ENCODE results near the gene BSN. TPM values are rescaled to one million over a fixed set of nuclear protein-coding genes. Genes with fewer than 3 reads are reported as not detected.

Gene BSN
- polyA plus RNA-seq, 2 donors, result 0.01 to 0.08 TPM

DNA sequence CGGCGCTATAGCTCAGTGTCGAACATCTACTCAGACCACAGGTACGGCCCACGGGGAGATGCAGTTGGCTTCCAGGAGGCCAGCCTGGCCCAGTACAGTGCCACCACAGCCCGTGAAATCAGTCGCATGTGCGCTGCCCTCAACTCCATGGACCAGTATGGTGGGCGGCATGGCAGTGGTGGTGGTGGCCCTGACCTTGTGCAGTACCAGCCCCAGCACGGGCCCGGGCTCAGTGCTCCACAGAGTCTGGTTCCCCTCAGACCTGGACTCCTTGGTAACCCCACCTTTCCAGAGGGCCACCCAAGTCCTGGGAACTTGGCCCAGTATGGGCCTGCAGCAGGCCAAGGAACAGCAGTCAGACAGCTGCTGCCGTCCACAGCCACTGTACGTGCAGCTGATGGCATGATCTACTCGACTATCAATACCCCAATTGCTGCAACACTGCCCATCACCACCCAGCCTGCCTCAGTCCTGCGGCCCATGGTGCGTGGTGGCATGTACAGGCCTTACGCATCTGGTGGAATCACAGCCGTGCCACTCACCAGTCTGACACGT lies 101.5 kb downstream of the BSN start:
- Histone ChIP-seq H3K27ac (ENCODE audit: low read depth in 2 of 2, low read length in 1 of 2) (no peak overlapping the region), H3K9me3 (ENCODE audit: control insufficient read depth in 2 of 2, insufficient read depth in 1 of 2, low read depth in 1 of 2, low read length in 1 of 2) (no peaks in the 10 kb centered on the region), H3K36me3 (ENCODE audit: control insufficient read depth in 2 of 2, insufficient read depth in 2 of 2, low read length in 1 of 2) (no peaks in the 10 kb centered on the region), H3K4me3 (ENCODE audit: low read depth in 1 of 2, low read length in 2 of 2) (no peak overlapping the region), H3K4me1 (ENCODE audit: control insufficient read depth in 2 of 2, insufficient read depth in 2 of 2, low read length in 1 of 2) (peaks cover 0 to 2% of the 10 kb centered on the region in 2 donors), H3K27me3 (ENCODE audit: control insufficient read depth in 1 of 2, insufficient read depth in 2 of 2, low read length in 2 of 2) (no peaks in the 10 kb centered on the region)
- WGBS, 2 donors, result 95 to 96% methylated on average over 19 of the region's 19 CpGs

DNA sequence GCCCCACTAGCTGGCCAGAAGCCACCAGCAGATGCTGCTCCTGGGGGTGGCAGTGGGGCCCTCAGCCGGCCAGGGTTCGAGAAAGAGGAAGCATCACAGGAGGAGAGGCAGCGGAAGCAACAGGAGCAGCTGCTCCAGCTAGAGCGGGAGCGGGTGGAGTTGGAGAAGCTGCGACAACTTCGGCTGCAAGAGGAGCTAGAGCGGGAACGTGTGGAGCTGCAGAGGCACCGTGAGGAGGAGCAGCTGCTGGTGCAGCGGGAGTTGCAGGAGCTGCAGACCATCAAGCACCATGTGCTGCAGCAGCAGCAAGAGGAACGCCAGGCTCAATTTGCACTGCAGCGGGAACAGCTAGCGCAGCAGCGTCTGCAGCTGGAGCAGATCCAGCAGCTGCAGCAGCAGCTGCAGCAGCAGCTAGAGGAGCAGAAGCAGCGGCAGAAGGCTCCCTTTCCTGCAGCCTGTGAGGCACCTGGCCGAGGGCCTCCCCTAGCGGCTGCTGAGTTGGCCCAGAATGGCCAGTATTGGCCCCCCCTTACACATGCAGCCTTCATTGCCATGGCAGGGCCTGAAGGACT lies 102.3 kb downstream of the BSN start:
- Histone ChIP-seq H3K9me3 (ENCODE audit: control insufficient read depth in 2 of 2, insufficient read depth in 1 of 2, low read depth in 1 of 2, low read length in 1 of 2) (no peaks in the 10 kb centered on the region), H3K27ac (ENCODE audit: low read depth in 2 of 2, low read length in 1 of 2) (no peak overlapping the region), H3K36me3 (ENCODE audit: control insufficient read depth in 2 of 2, insufficient read depth in 2 of 2, low read length in 1 of 2) (no peaks in the 10 kb centered on the region), H3K27me3 (ENCODE audit: control insufficient read depth in 1 of 2, insufficient read depth in 2 of 2, low read length in 2 of 2) (no peaks in the 10 kb centered on the region), H3K4me3 (ENCODE audit: low read depth in 1 of 2, low read length in 2 of 2) (no peak overlapping the region), H3K4me1 (ENCODE audit: control insufficient read depth in 2 of 2, insufficient read depth in 2 of 2, low read length in 1 of 2) (peaks cover 0 to 2% of the 10 kb centered on the region in 2 donors)
- 63 to 68% methylated on average over 18 of the region's 18 CpGs for WGBS, 2 donors

DNA sequence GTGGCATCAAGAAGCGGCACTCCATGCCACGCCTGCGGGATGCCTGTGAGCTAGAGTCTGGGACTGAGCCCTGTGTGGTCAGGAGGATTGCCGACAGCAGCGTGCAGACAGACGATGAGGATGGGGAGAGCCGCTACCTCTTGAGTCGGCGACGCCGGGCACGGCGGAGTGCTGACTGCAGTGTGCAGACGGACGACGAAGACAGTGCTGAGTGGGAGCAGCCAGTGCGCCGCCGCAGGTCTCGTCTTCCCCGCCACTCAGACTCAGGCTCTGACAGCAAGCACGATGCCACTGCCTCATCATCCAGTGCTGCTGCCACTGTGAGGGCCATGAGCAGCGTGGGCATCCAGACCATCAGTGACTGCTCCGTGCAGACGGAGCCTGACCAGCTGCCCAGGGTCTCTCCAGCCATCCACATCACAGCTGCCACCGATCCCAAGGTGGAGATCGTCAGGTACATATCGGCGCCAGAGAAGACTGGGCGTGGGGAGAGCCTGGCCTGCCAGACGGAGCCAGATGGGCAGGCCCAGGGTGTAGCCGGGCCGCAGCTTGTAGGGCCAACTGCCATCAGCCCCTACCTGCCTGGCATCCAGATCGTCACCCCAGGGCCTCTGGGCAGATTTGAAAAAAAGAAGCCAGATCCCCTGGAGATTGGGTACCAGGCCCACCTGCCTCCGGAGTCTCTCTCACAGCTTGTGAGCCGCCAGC lies 103.1 kb downstream of the BSN start:
- WGBS, 2 donors, result 82 to 91% methylated on average over 36 of the region's 36 CpGs

DNA sequence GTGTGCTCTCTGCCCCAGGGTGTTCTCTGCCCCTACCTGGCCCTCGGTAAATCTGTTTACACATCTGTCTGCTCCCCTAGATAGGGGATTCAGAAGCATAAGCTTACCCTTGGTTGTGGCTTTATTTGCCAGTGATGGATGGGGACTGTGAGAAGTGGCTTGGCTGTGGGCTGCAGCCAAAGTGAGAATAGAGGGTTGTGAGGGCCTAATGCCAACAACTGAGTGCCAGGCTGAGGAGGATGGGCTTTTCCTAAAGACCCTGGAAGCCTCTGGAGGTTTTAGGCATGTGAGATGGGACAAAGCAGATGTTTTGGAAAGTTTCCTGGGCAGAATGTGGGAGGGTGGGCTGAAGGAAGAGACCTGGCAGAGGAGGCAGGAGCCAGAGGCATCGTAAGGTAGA lies 104.4 kb downstream of the BSN start:
- no peaks in the 10 kb centered on the region for H3K9me3 ChIP-seq (ENCODE audit: control insufficient read depth in 2 of 2, insufficient read depth in 1 of 2, low read depth in 1 of 2, low read length in 1 of 2)
- no peak overlapping the region for H3K27ac ChIP-seq (ENCODE audit: low read depth in 2 of 2, low read length in 1 of 2)
- H3K27me3 ChIP-seq (ENCODE audit: control insufficient read depth in 1 of 2, insufficient read depth in 2 of 2, low read length in 2 of 2), result no peaks in the 10 kb centered on the region
- H3K4me3 ChIP-seq (ENCODE audit: low read depth in 1 of 2, low read length in 2 of 2), result no peak overlapping the region
- peaks cover 0 to 2% of the 10 kb centered on the region in 2 donors for H3K4me1 ChIP-seq (ENCODE audit: control insufficient read depth in 2 of 2, insufficient read depth in 2 of 2, low read length in 1 of 2)
- no peaks in the 10 kb centered on the region for H3K36me3 ChIP-seq (ENCODE audit: control insufficient read depth in 2 of 2, insufficient read depth in 2 of 2, low read length in 1 of 2)
- 53 to 61% methylated on average over 2 of the region's 2 CpGs for WGBS, 2 donors

More for the DNA sequence above, 103.1 kb downstream of the BSN start:
- H3K9me3 ChIP-seq (ENCODE audit: control insufficient read depth in 2 of 2, insufficient read depth in 1 of 2, low read depth in 1 of 2, low read length in 1 of 2), result no peaks in the 10 kb centered on the region
- H3K4me1 ChIP-seq (ENCODE audit: control insufficient read depth in 2 of 2, insufficient read depth in 2 of 2, low read length in 1 of 2), result peaks cover 0 to 2% of the 10 kb centered on the region in 2 donors
- no peaks in the 10 kb centered on the region for H3K27me3 ChIP-seq (ENCODE audit: control insufficient read depth in 1 of 2, insufficient read depth in 2 of 2, low read length in 2 of 2)
- H3K36me3 ChIP-seq (ENCODE audit: control insufficient read depth in 2 of 2, insufficient read depth in 2 of 2, low read length in 1 of 2), result no peaks in the 10 kb centered on the region
- H3K4me3 ChIP-seq (ENCODE audit: low read depth in 1 of 2, low read length in 2 of 2), result no peak overlapping the region
- H3K27ac ChIP-seq (ENCODE audit: low read depth in 2 of 2, low read length in 1 of 2), result no peak overlapping the region

DNA sequence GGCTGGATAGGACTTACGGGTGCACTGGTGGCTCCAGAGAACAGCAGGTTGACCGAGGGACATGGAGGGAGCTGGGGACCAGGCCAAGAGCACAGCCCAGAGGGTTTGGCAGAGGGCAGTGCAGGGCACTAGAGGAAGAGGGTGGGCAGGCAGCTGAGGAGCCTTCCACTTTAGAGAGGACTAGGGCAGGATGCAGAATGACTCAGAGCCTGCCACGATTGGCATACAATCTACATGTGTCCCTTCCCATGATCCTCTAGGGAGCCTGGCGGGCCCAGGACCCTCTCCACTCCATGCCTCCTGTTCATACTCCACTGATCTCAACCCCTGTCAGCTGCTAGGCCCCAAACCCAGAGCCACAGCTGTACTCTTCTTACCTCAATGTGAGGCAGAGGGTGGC lies 105.5 kb downstream of the BSN start:
- Histone ChIP-seq H3K4me1 (ENCODE audit: control insufficient read depth in 2 of 2, insufficient read depth in 2 of 2, low read length in 1 of 2) (peaks cover 0 to 2% of the 10 kb centered on the region in 2 donors), H3K36me3 (ENCODE audit: control insufficient read depth in 2 of 2, insufficient read depth in 2 of 2, low read length in 1 of 2) (no peaks in the 10 kb centered on the region), H3K27me3 (ENCODE audit: control insufficient read depth in 1 of 2, insufficient read depth in 2 of 2, low read length in 2 of 2) (no peaks in the 10 kb centered on the region), H3K27ac (ENCODE audit: low read depth in 2 of 2, low read length in 1 of 2) (no peak overlapping the region), H3K4me3 (ENCODE audit: low read depth in 1 of 2, low read length in 2 of 2) (no peak overlapping the region), H3K9me3 (ENCODE audit: control insufficient read depth in 2 of 2, insufficient read depth in 1 of 2, low read depth in 1 of 2, low read length in 1 of 2) (no peaks in the 10 kb centered on the region)
- 53 to 79% methylated on average over 4 of the region's 4 CpGs for WGBS, 2 donors

DNA sequence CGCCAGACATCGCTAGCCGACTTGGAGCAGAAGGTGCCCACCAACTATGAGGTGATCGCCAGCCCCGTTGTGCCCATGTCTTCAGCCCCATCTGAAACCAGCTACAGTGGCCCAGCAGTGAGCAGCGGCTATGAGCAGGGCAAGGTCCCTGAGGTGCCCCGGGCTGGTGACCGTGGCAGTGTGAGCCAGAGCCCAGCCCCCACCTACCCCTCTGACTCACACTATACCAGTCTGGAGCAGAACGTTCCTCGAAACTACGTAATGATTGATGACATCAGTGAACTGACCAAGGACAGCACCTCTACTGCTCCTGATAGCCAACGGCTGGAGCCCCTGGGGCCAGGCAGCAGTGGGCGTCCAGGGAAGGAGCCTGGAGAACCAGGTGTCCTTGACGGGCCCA lies 107.0 kb downstream of the BSN start:
- Histone ChIP-seq H3K4me1 (ENCODE audit: control insufficient read depth in 2 of 2, insufficient read depth in 2 of 2, low read length in 1 of 2) (peaks cover 0 to 3% of the 10 kb centered on the region in 2 donors), H3K9me3 (ENCODE audit: control insufficient read depth in 2 of 2, insufficient read depth in 1 of 2, low read depth in 1 of 2, low read length in 1 of 2) (no peaks in the 10 kb centered on the region), H3K36me3 (ENCODE audit: control insufficient read depth in 2 of 2, insufficient read depth in 2 of 2, low read length in 1 of 2) (no peaks in the 10 kb centered on the region), H3K27ac (ENCODE audit: low read depth in 2 of 2, low read length in 1 of 2) (no peak overlapping the region), H3K4me3 (ENCODE audit: low read depth in 1 of 2, low read length in 2 of 2) (no peak overlapping the region), H3K27me3 (ENCODE audit: control insufficient read depth in 1 of 2, insufficient read depth in 2 of 2, low read length in 2 of 2) (no peaks in the 10 kb centered on the region)
- 82 to 84% methylated on average over 12 to 14 of the region's 14 CpGs for WGBS, 2 donors

DNA sequence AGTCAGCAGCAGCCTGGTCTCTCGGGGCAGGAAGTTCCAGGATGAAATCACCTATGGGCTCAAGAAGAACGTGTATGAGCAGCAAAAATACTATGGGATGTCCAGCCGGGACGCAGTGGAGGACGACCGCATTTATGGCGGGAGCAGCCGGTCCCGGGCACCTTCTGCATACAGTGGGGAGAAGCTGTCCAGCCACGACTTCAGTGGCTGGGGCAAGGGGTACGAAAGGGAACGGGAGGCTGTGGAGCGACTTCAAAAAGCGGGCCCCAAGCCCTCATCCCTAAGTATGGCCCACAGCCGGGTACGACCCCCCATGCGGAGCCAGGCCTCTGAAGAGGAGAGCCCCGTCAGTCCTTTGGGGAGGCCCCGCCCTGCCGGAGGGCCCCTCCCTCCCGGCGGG lies 107.7 kb downstream of the BSN start:
- Histone ChIP-seq H3K4me1 (ENCODE audit: control insufficient read depth in 2 of 2, insufficient read depth in 2 of 2, low read length in 1 of 2) (peaks cover 0 to 3% of the 10 kb centered on the region in 2 donors), H3K27ac (ENCODE audit: low read depth in 2 of 2, low read length in 1 of 2) (no peak overlapping the region), H3K4me3 (ENCODE audit: low read depth in 1 of 2, low read length in 2 of 2) (no peak overlapping the region), H3K36me3 (ENCODE audit: control insufficient read depth in 2 of 2, insufficient read depth in 2 of 2, low read length in 1 of 2) (no peaks in the 10 kb centered on the region), H3K9me3 (ENCODE audit: control insufficient read depth in 2 of 2, insufficient read depth in 1 of 2, low read depth in 1 of 2, low read length in 1 of 2) (no peaks in the 10 kb centered on the region), H3K27me3 (ENCODE audit: control insufficient read depth in 1 of 2, insufficient read depth in 2 of 2, low read length in 2 of 2) (no peaks in the 10 kb centered on the region)
- WGBS, 2 donors, result 89 to 91% methylated on average over 22 of the region's 22 CpGs

DNA sequence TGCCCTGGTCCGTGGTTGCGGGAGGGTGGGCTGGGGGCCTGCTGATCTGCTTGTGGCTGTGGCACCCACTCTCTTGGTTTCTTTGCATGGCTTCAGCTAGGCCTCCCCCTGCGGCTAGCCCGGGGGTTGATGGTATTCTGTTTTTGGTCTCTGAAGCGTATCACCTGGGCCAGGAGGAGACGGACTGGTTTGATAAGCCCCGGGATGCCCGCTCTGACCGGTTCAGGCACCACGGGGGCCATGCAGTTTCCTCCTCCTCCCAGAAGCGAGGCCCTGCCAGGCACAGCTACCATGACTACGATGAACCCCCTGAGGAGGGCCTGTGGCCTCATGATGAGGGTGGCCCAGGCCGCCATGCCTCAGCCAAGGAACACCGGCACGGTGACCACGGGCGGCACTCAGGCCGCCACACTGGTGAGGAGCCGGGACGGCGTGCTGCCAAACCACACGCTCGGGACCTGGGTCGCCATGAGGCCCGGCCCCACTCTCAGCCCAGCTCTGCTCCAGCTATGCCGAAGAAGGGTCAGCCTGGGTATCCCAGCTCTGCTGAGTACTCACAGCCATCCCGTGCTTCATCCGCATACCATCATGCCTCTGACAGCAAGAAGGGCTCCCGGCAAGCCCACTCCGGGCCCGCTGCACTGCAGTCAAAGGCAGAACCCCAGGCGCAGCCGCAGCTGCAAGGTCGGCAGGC lies 108.6 kb downstream of the BSN start:
- Histone ChIP-seq H3K4me1 (ENCODE audit: control insufficient read depth in 2 of 2, insufficient read depth in 2 of 2, low read length in 1 of 2) (peaks cover 0 to 3% of the 10 kb centered on the region in 2 donors), H3K27me3 (ENCODE audit: control insufficient read depth in 1 of 2, insufficient read depth in 2 of 2, low read length in 2 of 2) (no peaks in the 10 kb centered on the region), H3K4me3 (ENCODE audit: low read depth in 1 of 2, low read length in 2 of 2) (no peak overlapping the region), H3K36me3 (ENCODE audit: control insufficient read depth in 2 of 2, insufficient read depth in 2 of 2, low read length in 1 of 2) (no peaks in the 10 kb centered on the region), H3K27ac (ENCODE audit: low read depth in 2 of 2, low read length in 1 of 2) (no peak overlapping the region), H3K9me3 (ENCODE audit: control insufficient read depth in 2 of 2, insufficient read depth in 1 of 2, low read depth in 1 of 2, low read length in 1 of 2) (no peaks in the 10 kb centered on the region)
- WGBS, 2 donors, result 92 to 93% methylated on average over 32 to 34 of the region's 34 CpGs

DNA sequence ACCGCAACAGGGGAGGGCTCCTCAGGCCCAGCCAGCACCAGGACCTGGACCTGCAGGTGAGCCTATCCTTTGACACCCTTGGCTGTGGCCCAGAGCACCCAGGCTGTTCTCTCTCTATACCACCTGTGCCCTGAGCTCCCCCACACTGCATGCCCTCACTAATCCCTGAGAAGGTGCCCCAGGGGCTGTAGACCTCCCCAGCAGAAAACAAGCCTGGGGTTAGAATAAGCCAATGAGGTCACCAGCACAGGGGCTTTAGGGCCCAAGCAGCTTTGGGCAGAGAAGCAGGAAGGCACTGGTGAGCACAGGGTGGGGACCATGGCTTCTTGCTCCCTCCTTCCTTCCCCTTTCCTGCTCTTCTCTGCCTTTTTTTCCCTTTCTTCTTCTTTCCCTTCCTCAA lies 109.6 kb downstream of the BSN start:
- Histone ChIP-seq H3K9me3 (ENCODE audit: control insufficient read depth in 2 of 2, insufficient read depth in 1 of 2, low read depth in 1 of 2, low read length in 1 of 2) (no peaks in the 10 kb centered on the region), H3K27me3 (ENCODE audit: control insufficient read depth in 1 of 2, insufficient read depth in 2 of 2, low read length in 2 of 2) (no peaks in the 10 kb centered on the region), H3K27ac (ENCODE audit: low read depth in 2 of 2, low read length in 1 of 2) (no peak overlapping the region), H3K4me1 (ENCODE audit: control insufficient read depth in 2 of 2, insufficient read depth in 2 of 2, low read length in 1 of 2) (peaks cover 0 to 3% of the 10 kb centered on the region in 2 donors), H3K36me3 (ENCODE audit: control insufficient read depth in 2 of 2, insufficient read depth in 2 of 2, low read length in 1 of 2) (no peaks in the 10 kb centered on the region), H3K4me3 (ENCODE audit: low read depth in 1 of 2, low read length in 2 of 2) (no peak overlapping the region)
- 96 to 100% methylated on average over 1 of the region's 1 CpG for WGBS, 2 donors

All from esophagus (tissue), 2 donors.